SH-SY5Y (cell line): ENCODE measurements around the gene GOLT1A.

Experiments
- GATA2 ChIP-seq: IDR thresholded peaks from 2 replicates; pipeline ENCODE4 v1.6.1; 2011; ENCODE audit warnings: mild to moderate bottlenecking, low read depth, low read length
- GATA3 ChIP-seq: IDR thresholded peaks from 2 replicates; pipeline ENCODE4 v1.6.1; 2011; ENCODE audit warnings: low read depth, mild to moderate bottlenecking, low read length, moderate library complexity

GRCh38 chr1:204249736-204250427, 36.1 kb upstream of the GOLT1A start:
- TF ChIP-seq GATA2 (no peak), GATA3 (no peak)
